Keratinocyte (primary cell): Measurements from ENCODE around the gene TSPEAR. TPM values are rescaled to one million over a fixed set of nuclear protein-coding genes. Genes with fewer than 3 reads are reported as not detected.

Experiments
- DNase-seq: peaks from one replicate; pipeline ENCODE4 v3.0.0-alpha.2; 2011; ENCODE audit warnings: low read depth, missing footprints, low spot score
- FAIRE-seq: peaks from 2 replicates; lab custom pipeline; 2011; peaks lifted over from hg19 to GRCh38; lab: Jason Lieb, UNC
- H2AFZ ChIP-seq: 2 replicates; pipeline ENCODE4 v1.6.0; 2012; ENCODE audit warnings: low read length, control low read depth, inconsistent platforms; ENCODE audit not compliant: control insufficient read depth
- H3K27ac ChIP-seq: 2 replicates; pipeline ENCODE4 v1.5.1; 2011; ENCODE audit warnings: low read length; ENCODE audit not compliant: control insufficient read depth, insufficient read depth
- H3K27me3 ChIP-seq: 3 replicates; pipeline ENCODE4 v1.6.0; 2011; ENCODE audit warnings: low read length; ENCODE audit not compliant: control insufficient read depth, insufficient read depth; ENCODE audit errors: extremely low read depth
- H3K36me3 ChIP-seq, 2 experiments: 2 replicates in 1 of 2; 3 replicates in 1 of 2; pipeline ENCODE4 v1.5.1; 2011; ENCODE audit warnings: low read length in 2 of 2, mild to moderate bottlenecking in 1 of 2; ENCODE audit not compliant: control insufficient read depth in 2 of 2, insufficient read depth in 2 of 2; ENCODE audit errors: extremely low read depth in 1 of 2
- H3K4me1 ChIP-seq: 3 replicates; pipeline ENCODE4 v1.5.1; 2011; ENCODE audit warnings: low read length; ENCODE audit not compliant: control insufficient read depth, insufficient read depth; ENCODE audit errors: extremely low read depth
- H3K4me2 ChIP-seq: 3 replicates; pipeline ENCODE4 v1.6.0; 2011; ENCODE audit warnings: low read depth, low read length; ENCODE audit not compliant: control insufficient read depth, insufficient read depth; ENCODE audit errors: extremely low read depth
- H3K4me3 ChIP-seq, 3 experiments: fragments of 200-600 bp in 1 of 3; sonication (generic) in 1 of 3; 2 replicates in 2 of 3; 3 replicates in 1 of 3; pipeline ENCODE4 v1.5.1; 2011 to 2016; ENCODE audit warnings: low read length in 3 of 3, mild to moderate bottlenecking in 3 of 3, control low read depth in 2 of 3, inconsistent platforms in 1 of 3, low read depth in 1 of 3, mixed read lengths in 1 of 3, mixed run types in 1 of 3, moderate library complexity in 1 of 3; ENCODE audit not compliant: control insufficient read depth in 2 of 3, insufficient read depth in 2 of 3; ENCODE audit errors: extremely low read depth in 1 of 3
- H3K79me2 ChIP-seq: 2 replicates; pipeline ENCODE4 v1.6.0; 2012; ENCODE audit warnings: low read length; ENCODE audit not compliant: control insufficient read depth, insufficient read depth
- H3K9ac ChIP-seq: 3 replicates; pipeline ENCODE4 v1.6.0; 2011; ENCODE audit warnings: low read length; ENCODE audit not compliant: control insufficient read depth, insufficient read depth; ENCODE audit errors: extremely low read depth
- H3K9me1 ChIP-seq: 3 replicates; pipeline ENCODE4 v1.6.0; 2011; ENCODE audit warnings: low read length; ENCODE audit not compliant: control insufficient read depth, insufficient read depth; ENCODE audit errors: extremely low read depth
- H3K9me3 ChIP-seq: 2 replicates; pipeline ENCODE4 v1.5.1; 2012; ENCODE audit warnings: low read depth, low read length; ENCODE audit not compliant: control insufficient read depth
- H4K20me1 ChIP-seq: 3 replicates; pipeline ENCODE4 v1.6.0; 2011; ENCODE audit warnings: low read length; ENCODE audit not compliant: control insufficient read depth, insufficient read depth; ENCODE audit errors: extremely low read depth
- EZH2 ChIP-seq: IDR thresholded peaks from one replicate; pipeline ENCODE4 v1.6.1; 2012; ENCODE audit warnings: inconsistent platforms, mild to moderate bottlenecking, low read length, moderate library complexity
- dilution Hi-C: fragments of 300-500 bp; cut with MboI; formaldehyde crosslinking; loops from one replicate; pipeline ENCODE4 v1.7.0; 2020; ENCODE audit warnings: low sequenced_read_pairs; ENCODE audit not compliant: extremely low pct_ligation_motif_present
- polyA plus RNA-seq, 5 experiments: library from polyadenylated mRNA; depleted of rRNA in 3 of 5; stranded (reverse) in 3 of 5; stranded (forward) in 1 of 5; unstranded in 1 of 5; fragments of >200 nt; gene quantifications; 1 replicate in 1 of 5; 2 replicates in 3 of 5; 3 replicates in 1 of 5; pipeline versions ENCODE4 v1.2.1 to v1.2.3, GENCODE V29; 2011 to 2012; ENCODE audit warnings: missing spikeins in 2 of 5, low read depth in 1 of 5, low replicate concordance in 1 of 5
- TF ChIP-seq, protein P1 (sequence below), 3 experiments: IDR thresholded peaks in 1 of 3; conservative IDR thresholded peaks in 1 of 3; optimal IDR thresholded peaks in 1 of 3; 2 replicates in 2 of 3; 3 replicates in 1 of 3; pipeline versions ENCODE3 to v1.5.1; 2011; ENCODE audit warnings: low read length in 3 of 3, mild to moderate bottlenecking in 3 of 3, moderate library complexity in 2 of 3, control low read depth in 1 of 3, inconsistent platforms in 1 of 3; ENCODE audit not compliant: insufficient read depth in 2 of 3; ENCODE audit errors: extremely low read depth in 1 of 3

TSPEAR gene
- polyA plus RNA-seq, 1 donor (not counting 4 experiments of a cell fraction or from before 2014, with no cell fraction given), result 0.12 TPM

DNA sequence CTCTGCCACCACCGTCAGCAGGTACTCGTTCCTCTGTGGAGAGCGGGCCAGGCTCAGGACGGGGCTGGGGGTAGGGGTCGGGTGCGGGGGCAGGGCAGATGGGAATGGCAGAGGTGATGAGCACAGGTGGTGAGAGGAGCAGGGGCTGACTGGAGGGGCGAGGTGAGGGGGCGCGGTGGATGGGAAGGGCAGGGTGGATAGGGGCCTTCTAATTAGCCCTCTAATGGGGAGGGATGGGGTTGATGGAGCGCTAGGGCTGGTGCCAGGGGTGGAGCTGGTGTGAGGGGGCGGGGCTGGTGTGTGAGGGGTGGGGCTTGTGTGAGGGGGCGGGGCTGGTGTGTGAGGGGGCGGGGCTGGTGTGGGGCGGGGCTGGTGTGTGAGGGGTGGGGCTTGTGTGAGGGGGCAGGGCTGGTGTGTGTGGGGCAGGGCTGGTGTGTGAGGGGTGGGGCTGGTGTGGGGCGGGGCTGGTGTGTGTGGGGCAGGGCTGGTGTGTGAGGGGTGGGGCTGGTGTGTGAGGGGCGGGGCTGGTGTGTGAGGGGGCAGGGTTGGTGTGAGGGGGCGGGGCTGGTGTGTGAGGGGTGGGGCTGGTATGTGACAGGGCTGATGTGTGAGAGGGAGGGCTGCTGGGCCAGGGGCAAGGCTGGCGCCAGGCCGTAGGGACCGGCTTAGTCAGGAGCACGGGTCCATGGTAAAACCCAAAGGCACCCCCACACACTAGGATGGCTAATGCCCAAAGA is 177.3 kb downstream of the TSPEAR start:
- Histone ChIP-seq H4K20me1 (no peaks in the 10 kb centered on the region), H3K4me1 (no peaks in the 10 kb centered on the region), H3K9me3 (peaks cover 4% of the 10 kb centered on the region), H3K27me3 (no peaks in the 10 kb centered on the region), H2AFZ (no peak overlapping the region), H3K4me2 (no peak overlapping the region), H3K4me3 (no peak overlapping the region), H3K9ac (no peak overlapping the region), H3K36me3 (no peaks in the 10 kb centered on the region), H3K27ac (no peak overlapping the region), H3K79me2 (no peaks in the 10 kb centered on the region), H3K9me1 (no peaks in the 10 kb centered on the region)
- FAIRE-seq (no peak), DNase-seq (no peak)
- dilution Hi-C loops, result no loop called here
- no peak for TF ChIP-seq EZH2
- TF ChIP-seq, protein P1, sequence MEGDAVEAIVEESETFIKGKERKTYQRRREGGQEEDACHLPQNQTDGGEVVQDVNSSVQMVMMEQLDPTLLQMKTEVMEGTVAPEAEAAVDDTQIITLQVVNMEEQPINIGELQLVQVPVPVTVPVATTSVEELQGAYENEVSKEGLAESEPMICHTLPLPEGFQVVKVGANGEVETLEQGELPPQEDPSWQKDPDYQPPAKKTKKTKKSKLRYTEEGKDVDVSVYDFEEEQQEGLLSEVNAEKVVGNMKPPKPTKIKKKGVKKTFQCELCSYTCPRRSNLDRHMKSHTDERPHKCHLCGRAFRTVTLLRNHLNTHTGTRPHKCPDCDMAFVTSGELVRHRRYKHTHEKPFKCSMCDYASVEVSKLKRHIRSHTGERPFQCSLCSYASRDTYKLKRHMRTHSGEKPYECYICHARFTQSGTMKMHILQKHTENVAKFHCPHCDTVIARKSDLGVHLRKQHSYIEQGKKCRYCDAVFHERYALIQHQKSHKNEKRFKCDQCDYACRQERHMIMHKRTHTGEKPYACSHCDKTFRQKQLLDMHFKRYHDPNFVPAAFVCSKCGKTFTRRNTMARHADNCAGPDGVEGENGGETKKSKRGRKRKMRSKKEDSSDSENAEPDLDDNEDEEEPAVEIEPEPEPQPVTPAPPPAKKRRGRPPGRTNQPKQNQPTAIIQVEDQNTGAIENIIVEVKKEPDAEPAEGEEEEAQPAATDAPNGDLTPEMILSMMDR (optimal IDR thresholded peaks at IDR 0.05 in 1 of 3, IDR thresholded peaks at IDR 0.05 in 1 of 3, conservative IDR thresholded peaks at IDR 0.05 in 1 of 3; ENCODE audit: extremely low read depth in 1 of 3, insufficient read depth in 2 of 3, low read length in 3 of 3), result no peak

DNA sequence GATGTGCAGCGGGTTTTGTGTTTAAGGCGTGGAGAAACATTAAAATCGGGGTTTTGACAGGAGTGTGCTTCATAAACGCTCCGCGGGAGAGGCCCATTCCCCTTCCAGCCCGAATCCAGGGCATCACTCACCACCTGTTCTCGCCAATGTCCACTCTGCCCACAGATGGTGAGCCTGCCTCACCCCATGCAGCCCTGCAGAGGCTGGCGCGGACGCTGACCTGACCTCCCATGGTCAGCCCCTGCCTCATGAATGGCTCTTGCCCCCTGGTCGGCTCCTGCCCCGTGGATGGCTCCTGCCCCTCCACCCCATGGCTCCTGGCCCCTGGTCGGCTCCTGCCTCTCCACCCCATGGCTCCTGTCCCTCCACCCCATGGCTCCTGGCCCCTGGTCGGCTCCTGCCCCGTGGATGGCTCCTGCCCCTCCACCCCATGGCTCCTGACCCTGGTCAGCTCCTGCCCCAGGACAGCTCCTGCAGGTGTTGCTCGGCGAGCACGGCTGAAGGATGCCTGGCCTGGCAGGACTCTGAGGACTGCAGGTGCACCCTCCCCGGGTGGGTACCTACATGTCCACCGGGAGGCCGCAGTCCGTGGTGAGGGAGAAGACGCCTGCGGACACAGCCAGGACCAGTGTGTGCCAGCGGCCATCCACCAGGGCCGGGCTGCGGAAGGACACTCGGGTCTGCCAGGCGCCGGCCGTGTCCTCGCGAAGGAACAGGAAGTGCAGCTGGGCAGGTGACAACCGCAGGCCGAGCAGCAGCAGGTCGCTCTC is 178.1 kb downstream of the TSPEAR start:
- Histone ChIP-seq H3K4me1 (no peaks in the 10 kb centered on the region), H2AFZ (no peak overlapping the region), H3K4me3 (no peak overlapping the region), H3K79me2 (no peaks in the 10 kb centered on the region), H3K27ac (no peak overlapping the region), H3K9me1 (no peaks in the 10 kb centered on the region), H4K20me1 (no peaks in the 10 kb centered on the region), H3K9ac (no peak overlapping the region), H3K9me3 (peaks cover 4% of the 10 kb centered on the region), H3K4me2 (no peak overlapping the region), H3K27me3 (no peaks in the 10 kb centered on the region), H3K36me3 (no peaks in the 10 kb centered on the region)
- dilution Hi-C loops, result no loop called here
- TF ChIP-seq, protein P1 (optimal IDR thresholded peaks at IDR 0.05 in 1 of 3, IDR thresholded peaks at IDR 0.05 in 1 of 3, conservative IDR thresholded peaks at IDR 0.05 in 1 of 3; ENCODE audit: extremely low read depth in 1 of 3, insufficient read depth in 2 of 3, low read length in 3 of 3), result no peak
- TF ChIP-seq EZH2, result no peak
- DNase-seq (no peak), FAIRE-seq (no peak)
